ENCODE results near the gene DBI. TPM values are rescaled to one million over a fixed set of nuclear protein-coding genes. Genes with fewer than 3 reads are reported as not detected.

The DBI gene
- total RNA-seq, 2 experiments from 2014 or later, result 142 to 143 TPM

DNA sequence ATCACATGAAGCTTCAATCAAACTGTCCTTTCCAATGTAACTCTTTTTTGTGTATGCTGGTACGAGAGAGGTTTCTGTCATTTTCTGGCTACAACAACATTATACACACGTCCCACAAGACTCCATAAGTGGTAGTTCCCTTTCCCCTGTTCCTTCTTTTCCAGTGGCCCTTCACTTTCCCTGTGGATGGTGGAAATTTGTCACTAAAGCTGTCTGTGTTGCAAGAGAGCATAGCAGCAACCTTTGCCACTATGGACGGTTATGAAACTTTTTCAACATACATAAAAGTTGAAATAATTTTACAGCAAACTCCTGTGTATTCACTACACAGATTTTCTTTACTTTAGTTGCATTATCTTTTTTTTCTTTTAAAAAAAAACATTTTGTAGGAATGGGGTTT is 18.7 kb downstream of the DBI start:
- H3K27ac Mint-ChIP-seq, result no peak overlapping the region
- peaks cover 6% of the 10 kb centered on the region for H3K4me1 Mint-ChIP-seq (ENCODE audit: low read depth)
- CTCF ChIA-PET, result no interaction called here
- TF ChIP-seq, protein P1, sequence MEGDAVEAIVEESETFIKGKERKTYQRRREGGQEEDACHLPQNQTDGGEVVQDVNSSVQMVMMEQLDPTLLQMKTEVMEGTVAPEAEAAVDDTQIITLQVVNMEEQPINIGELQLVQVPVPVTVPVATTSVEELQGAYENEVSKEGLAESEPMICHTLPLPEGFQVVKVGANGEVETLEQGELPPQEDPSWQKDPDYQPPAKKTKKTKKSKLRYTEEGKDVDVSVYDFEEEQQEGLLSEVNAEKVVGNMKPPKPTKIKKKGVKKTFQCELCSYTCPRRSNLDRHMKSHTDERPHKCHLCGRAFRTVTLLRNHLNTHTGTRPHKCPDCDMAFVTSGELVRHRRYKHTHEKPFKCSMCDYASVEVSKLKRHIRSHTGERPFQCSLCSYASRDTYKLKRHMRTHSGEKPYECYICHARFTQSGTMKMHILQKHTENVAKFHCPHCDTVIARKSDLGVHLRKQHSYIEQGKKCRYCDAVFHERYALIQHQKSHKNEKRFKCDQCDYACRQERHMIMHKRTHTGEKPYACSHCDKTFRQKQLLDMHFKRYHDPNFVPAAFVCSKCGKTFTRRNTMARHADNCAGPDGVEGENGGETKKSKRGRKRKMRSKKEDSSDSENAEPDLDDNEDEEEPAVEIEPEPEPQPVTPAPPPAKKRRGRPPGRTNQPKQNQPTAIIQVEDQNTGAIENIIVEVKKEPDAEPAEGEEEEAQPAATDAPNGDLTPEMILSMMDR (IDR thresholded peaks at IDR 0.05), result no peak
- POLR2A ChIA-PET, result interaction anchor here (1.2 kb wide), 1 partner anchor 83 kb away, joined by 3 read pairs; no protein-coding TSS in a partner anchor
- no peak for ATAC-seq
- H3K9me3 Mint-ChIP-seq, result no peaks in the 10 kb centered on the region
- intact Hi-C loops (cut with micrococcal nuclease), result no loop called here
- no peak for DNase-seq
- H3K4me3 Mint-ChIP-seq, result no peak overlapping the region
- peaks cover 5% of the 10 kb centered on the region for H3K27me3 Mint-ChIP-seq
- no peaks in the 10 kb centered on the region for H3K36me3 Mint-ChIP-seq (ENCODE audit: low read depth)

DNA sequence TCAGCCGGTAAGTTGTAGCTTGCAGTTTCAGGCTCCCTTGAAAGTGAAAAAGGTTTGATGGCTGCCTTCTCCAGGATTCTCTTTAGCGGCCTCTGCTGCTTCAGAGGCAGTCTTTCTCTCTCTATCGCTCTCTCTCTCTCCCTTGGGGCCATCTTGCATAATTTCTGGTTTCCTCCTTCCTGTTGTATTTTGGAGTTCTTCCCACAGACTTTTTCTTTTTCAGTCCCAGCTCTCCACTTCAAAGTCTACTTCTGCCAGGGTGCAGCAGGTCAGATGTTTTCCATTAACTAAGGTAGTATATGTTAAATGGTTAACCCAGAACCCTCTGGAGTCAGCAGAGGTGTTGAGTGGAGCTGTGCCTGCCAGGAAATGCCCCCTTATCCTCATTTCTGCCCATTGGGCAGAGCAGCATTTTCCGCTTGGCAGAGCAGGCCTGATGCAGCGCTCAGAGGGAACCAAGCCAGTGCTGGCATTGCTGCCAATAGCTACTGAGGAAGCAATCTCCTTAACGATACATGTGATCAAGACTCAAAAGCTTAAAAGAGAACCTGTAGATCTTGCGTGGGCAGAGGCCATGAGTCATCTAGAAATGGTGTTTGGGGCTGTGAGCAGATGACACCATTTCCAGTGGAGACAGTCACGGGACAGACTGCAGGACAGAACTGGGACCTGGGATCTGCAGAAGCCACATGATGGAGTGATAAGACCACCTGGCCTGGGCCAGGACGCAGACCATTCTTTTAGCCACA is 20.8 kb downstream of the DBI start:
- Mint-ChIP-seq H3K4me1 (ENCODE audit: low read depth) (peaks cover 6% of the 10 kb centered on the region), H3K36me3 (ENCODE audit: low read depth) (no peaks in the 10 kb centered on the region), H3K4me3 (no peak overlapping the region), H3K27me3 (peaks cover 2% of the 10 kb centered on the region), H3K27ac (no peak overlapping the region), H3K9me3 (no peaks in the 10 kb centered on the region)
- CTCF ChIA-PET, result interaction anchor here (1.1 kb wide), 1 partner anchor 89 kb away, joined by 4 read pairs; no protein-coding TSS in a partner anchor
- intact Hi-C loops (cut with micrococcal nuclease), result no loop called here
- TF ChIP-seq, protein P1 (IDR thresholded peaks at IDR 0.05), result no peak
- DNase-seq, result peak; percentile 67
- peak; percentile 51 for ATAC-seq
- POLR2A ChIA-PET, result no interaction called here

DNA sequence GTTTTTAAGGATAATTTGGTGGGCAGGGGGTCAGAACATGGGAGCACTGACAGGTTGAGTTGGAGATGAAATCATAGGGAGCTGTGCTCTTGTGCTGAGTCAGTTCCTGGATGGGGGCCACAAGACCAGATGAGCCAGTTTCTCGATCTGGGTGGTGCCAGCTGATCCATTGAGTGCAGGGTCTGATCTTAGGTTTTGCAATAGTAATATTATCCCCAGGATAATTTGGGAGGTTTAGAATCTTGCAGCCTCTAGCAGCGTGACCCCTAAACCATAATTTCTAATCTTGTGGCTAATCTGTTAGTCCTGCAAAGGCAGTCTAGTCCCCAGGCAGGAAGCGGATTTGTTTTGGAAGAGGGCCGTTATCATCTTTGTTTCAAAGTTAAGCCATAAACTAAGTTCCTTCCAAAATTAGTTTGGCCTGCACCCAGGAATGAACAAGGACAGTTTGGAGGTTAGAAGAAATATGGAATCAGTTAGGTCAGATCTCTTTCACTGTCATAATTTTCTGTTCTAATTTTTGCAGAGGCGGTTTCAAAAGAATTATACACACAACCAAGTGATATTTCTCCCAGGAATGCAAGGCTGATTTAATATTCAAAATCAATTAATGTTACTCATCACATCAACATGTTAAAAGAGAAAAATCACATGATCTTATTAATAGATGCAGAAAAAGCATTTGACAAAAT is 23.0 kb downstream of the DBI start:
- no peak for DNase-seq
- Mint-ChIP-seq H3K27me3 (peaks cover 3% of the 10 kb centered on the region), H3K36me3 (ENCODE audit: low read depth) (no peaks in the 10 kb centered on the region), H3K4me3 (no peak overlapping the region), H3K27ac (no peak overlapping the region), H3K9me3 (no peaks in the 10 kb centered on the region), H3K4me1 (ENCODE audit: low read depth) (peaks cover 6% of the 10 kb centered on the region)
- POLR2A ChIA-PET, result interaction anchor here (0.6 kb wide), 1 partner anchor 1078 kb away, joined by 3 read pairs; no protein-coding TSS in a partner anchor
- CTCF ChIA-PET, result interaction anchor here (1.1 kb wide), 1 partner anchor 86 kb away, joined by 3 read pairs; no protein-coding TSS in a partner anchor
- TF ChIP-seq, protein P1 (IDR thresholded peaks at IDR 0.05), result no peak
- intact Hi-C loops (cut with micrococcal nuclease), result no loop called here
- ATAC-seq, result no peak

DNA sequence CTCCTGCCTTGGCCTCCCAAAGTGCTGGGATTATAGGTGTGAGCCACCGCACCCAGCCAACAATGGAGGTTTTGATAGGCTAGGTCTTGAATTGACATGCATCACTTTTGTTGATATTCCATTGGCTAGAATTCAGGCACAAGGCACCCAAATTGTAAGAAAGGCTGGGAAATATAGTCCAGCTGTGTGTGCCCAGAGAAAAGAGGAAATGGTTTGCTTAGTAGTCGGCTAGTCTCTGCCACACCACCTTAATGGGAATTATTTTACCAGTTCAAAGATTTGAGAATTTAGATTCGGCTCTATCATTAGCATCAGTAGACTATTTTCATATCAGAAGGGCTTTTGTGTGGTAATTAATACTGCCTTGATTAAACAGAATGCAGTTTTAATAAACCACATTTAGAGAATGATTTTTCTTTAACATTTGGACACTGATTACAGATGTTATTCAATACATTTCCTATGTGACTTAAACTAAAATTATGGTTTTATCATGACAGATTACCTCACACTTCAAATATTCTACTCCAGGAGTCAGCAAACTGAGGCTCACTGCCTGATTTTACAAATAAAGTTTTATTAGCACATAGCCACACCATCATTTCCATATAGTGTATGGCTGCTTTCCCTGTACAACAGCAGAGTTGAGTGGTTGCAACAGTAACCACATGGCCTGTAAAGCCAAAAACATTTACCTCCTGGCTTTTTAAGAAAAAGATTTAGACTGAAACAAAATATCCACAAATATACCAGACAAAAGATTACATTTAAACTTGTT is 27.4 kb downstream of the DBI start:
- no peak for ATAC-seq
- CTCF ChIA-PET, result interaction anchor here (0.6 kb wide), 1 partner anchor 197 kb away, joined by 3 read pairs; no protein-coding TSS in a partner anchor
- intact Hi-C loops (cut with micrococcal nuclease), result no loop called here
- TF ChIP-seq, protein P1 (IDR thresholded peaks at IDR 0.05), result no peak
- POLR2A ChIA-PET, result no interaction called here
- H3K27ac Mint-ChIP-seq, result no peak overlapping the region
- H3K9me3 Mint-ChIP-seq, result no peaks in the 10 kb centered on the region
- DNase-seq, result no peak
- H3K4me3 Mint-ChIP-seq, result no peak overlapping the region
- H3K4me1 Mint-ChIP-seq (ENCODE audit: low read depth), result no peaks in the 10 kb centered on the region
- H3K36me3 Mint-ChIP-seq (ENCODE audit: low read depth), result no peaks in the 10 kb centered on the region
- peaks cover 4% of the 10 kb centered on the region for H3K27me3 Mint-ChIP-seq

Measured in activated CD8-positive, alpha-beta T cell treated with anti-CD3 and anti-CD28 coated beads for 36 hours (primary cell).